GM03348 (cell line): ENCODE data around the gene TAMM41.
"Not testable (repeated sequence)": the region's sequence is repeated elsewhere in the genome, so short reads cannot be mapped to it uniquely, and the experiment has no call there.

Experiments used
- DNase-seq: peaks from one replicate; pipeline ENCODE4 v3.0.0; 2012; ENCODE audit warnings: low spot score

TAMM41 gene, protein sequence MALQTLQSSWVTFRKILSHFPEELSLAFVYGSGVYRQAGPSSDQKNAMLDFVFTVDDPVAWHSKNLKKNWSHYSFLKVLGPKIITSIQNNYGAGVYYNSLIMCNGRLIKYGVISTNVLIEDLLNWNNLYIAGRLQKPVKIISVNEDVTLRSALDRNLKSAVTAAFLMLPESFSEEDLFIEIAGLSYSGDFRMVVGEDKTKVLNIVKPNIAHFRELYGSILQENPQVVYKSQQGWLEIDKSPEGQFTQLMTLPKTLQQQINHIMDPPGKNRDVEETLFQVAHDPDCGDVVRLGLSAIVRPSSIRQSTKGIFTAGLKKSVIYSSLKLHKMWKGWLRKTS

DNA sequence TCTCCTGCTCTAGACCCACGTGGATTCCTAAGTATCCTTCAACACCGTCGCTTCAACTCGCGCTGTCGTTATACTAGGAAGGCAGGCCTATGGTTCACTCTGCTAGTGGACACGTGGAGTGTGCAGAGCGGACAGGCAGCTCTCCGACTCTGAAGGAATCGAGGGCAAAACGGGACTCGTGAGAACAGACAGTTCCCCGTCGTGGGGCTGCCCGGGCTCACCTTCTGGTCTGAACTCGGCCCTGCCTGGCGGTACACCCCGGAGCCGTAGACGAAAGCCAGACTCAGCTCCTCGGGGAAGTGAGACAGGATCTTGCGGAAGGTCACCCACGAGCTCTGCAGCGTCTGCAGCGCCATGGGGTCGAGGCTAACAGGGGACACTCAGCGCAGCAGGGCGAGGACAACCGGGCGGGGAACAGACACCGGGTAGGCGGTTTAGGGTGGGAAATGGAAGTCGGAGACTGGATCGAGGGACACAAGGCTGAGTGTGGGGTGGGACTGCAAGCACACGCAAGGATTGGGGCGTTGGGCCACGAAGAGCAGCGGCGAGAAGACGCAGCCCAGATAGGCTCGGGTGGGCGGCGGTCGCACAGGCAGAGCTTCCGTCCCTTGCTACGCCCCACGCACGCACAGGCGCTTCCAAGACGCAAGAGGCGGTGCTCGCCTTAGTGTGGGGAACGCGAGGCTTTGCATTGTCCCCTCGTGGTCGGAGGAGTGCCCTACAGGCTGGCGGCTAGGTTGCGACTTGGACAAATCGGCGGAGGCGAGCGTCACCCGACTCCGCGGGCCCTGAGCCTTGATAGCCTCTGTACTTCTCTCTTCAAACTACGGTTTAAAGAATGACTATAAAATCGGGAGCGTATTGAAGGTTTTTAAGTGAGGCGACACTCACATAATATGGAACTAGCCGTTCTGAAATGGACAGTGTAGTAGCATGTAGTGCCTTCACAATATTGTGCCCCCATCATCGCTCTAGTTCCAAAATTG lies at the start of gene TAMM41:
TAMM41 (minus strand) TSS at position 605 of the 986 bp plus-strand sequence; CDS start at position 356, 249 bp downstream.
- DNase-seq, result peak; percentile 95

DNA sequence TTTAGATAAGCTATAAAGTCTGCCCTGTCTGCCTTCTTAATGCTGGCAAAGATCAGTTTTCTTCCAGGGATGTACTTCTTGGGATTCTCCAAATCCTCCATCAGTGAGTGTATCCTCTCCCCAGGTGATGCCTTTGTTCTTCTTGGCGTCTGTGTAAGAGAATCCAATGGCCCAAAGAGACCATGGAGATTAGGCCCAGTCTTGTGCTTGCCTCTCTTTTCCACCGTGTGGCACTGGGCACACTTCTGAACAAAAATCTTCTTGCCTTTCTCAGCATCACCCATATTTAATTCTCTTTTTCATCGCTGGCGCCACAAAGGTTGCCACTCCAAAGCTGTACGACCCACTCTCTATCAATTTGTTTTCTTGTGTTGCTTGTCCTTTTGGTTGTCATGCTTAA lies 32.2 kb upstream of the TAMM41 start:
- no peak for DNase-seq

DNA sequence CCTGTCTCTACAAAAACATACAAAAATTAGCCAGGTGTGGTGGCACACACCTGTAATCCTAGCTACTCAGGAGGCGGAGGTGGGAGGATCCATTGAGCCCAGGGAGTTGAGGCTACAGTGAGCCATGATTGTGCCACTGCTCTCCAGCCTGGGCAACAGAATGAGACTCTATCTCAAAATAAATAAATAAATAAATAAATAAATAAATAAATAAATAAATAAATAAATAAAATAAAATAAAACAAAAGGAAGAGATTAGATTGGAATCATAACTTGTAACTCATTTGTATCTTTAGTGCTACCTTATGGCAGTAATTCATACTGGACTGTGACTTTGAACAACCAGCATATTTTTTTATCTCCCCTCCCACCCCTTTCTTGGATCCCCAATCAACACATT lies 28.0 kb upstream of the TAMM41 start:
- DNase-seq, result not testable (repeated sequence)

DNA sequence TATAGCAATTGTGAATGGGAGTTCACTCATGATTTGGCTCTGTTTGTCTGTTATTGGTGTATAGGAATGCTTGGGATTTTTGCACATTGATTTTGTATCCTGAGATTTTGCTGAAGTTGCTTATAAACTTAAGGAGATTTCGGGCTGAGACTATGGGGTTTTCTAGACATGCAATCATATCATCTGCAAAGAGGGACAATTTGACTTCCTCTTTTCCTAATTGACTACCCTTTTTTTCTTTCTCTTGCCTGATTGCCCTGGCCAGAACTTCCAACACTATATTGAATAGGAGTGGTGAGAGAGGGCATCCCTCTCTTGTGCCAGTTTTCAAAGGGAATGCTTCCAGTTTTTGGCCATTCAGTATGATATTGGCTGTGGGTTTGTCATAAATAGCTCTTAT lies 17.1 kb upstream of the TAMM41 start:
- DNase-seq, result not testable (repeated sequence)

DNA sequence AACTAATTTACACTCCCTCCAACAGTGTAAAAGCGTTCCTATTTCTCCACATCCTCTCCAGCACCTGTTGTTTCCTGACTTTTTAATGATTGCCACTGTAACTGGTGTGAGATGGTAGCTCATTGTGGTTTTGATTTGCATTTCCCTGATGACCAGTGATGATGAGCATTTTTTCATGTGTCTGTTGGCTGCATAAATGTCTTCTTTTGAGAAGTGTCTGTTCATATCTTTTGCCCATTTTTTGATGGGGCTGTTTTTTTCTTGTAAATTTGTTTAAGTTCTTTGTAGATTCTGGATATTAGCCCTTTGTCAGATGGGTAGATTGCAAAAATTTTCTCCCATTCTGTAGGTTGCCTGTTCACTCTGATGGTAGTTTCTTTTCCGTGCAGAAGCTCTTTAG lies 15.9 kb upstream of the TAMM41 start:
- not testable (repeated sequence) for DNase-seq

DNA sequence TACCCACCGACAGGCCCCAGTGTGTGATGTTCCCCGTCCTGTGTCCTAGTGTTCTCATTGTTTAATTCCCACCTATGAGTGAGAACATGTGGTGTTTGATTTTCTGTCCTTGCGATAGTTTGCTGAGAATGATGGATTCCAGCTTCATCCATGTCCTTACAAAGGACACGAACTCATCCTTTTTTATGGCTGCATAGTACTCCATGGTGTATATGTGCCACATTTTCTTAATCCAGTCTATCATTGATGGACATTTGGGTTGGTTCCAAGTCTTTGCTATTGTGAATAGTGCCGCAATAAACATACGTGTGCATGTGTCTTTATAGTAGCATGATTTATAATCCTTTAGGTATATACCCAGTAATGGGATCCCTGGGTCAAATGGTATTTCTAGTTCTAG lies 15.5 kb upstream of the TAMM41 start:
- not testable (repeated sequence) for DNase-seq

DNA sequence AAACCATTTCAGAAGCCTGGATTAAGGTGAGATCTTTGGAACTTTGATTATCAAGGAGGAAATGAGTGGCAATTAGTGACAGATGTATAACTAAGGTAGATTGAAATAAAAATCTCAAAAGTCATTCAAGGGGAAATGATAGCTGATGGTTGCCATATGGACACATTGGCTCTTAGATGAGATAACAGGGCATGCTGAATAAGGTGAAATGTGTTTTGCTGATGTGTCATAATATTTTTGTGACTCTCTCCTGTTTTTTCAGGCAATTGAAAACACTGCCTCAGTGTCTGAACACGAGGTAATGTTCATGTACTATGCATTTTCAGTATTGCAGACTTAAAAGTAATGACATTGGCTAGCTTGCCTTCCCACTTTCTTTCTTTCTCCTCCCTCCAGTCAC lies 13.5 kb upstream of the TAMM41 start:
- DNase-seq, result not testable (repeated sequence)

DNA sequence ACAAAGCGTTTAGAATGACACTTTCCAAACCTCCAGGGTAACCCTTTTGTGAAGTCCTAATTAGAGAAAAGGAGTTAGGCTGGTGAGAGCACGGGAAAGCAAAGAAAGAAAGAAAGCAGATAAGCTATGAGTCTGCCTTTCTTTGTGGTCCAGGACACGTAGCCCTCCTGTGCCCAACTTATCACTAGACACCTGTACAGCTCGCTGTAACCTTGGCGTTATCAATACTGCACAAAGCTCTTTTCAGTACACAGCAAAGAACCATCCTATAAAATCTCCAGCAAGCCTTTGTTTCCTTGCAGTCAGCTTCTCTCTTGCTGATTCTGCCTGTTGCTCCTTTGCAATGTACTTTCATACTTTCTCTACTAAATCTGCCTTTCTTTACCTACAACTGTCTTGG lies 6.8 kb upstream of the TAMM41 start:
- DNase-seq, result no peak

DNA sequence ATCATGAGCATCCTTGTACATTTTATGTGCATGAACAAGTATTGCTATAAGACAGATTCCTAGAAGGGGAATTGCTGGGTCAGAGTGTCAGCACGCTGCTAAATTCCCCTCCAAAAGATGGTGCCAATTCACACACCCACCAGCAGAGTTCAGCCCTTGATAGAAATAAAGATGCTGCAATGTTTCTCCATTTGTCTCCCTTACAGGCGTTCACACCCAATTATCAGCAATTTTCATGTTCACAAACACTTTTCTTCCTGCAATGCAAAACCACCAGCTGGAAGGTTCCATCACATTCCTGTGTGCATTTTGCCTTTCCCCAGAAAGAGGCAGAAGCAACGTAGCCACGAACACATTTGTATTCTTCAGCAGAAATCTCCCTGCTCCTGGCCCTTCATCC lies 3.3 kb upstream of the TAMM41 start:
- DNase-seq, result no peak

DNA sequence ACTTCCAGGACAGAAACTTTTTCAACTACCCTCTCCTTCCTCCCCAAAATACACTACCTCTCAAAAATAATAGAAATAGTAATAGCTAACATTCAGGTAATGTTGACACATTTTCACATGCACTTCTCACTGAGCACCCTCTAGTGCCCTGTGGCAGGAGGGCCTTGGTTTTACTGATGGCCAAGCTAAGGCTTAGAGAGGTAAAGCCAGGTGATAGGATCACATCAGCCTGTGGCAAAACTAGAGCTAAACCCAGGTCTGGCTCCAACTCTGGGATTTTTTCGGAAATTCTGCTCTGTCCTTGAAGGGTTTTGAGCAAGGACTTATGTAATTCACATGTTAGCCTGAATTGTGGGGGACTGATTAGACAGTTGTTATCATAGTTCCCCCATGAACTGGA lies 922 bp upstream of the TAMM41 start:
- no peak for DNase-seq

DNA sequence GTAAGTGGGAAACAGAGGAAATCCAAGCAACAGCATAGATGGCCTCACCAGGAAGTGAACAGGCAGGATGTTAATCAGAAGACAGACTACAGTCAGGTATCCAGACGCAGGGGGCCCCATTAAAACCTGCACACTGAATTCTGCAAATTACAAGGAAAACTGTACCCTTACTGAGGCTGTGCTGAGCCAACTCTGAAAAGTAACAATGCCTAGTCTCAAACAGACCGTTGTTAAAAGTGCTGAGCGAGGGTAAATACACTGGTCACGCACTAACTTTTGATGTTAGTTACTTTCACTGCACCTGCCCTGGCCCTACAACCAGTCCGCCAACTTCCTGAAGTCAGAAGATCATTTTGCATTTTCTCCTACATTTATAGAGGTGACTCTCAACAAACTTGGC lies 1.0 kb downstream of the TAMM41 start:
- no peak for DNase-seq

DNA sequence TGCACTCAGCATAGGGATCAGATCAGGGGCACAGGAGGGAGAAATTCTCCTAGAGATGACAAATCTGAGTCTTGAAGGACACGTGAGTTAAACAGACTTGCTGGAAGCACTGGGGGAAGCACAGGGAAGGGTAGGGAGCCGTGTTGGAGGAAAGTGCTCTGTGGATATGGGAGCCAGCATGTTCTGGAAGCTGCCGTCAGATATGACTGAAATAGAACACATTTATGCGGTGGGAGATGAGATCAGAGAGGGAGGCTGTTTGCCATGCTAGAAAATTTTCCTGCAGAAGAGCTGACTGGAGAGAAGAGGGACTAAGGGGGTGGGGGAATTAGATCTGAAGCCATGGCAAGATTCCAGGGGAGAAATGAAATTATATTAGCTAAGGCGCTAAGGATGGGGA lies 1.8 kb downstream of the TAMM41 start:
- no peak for DNase-seq

DNA sequence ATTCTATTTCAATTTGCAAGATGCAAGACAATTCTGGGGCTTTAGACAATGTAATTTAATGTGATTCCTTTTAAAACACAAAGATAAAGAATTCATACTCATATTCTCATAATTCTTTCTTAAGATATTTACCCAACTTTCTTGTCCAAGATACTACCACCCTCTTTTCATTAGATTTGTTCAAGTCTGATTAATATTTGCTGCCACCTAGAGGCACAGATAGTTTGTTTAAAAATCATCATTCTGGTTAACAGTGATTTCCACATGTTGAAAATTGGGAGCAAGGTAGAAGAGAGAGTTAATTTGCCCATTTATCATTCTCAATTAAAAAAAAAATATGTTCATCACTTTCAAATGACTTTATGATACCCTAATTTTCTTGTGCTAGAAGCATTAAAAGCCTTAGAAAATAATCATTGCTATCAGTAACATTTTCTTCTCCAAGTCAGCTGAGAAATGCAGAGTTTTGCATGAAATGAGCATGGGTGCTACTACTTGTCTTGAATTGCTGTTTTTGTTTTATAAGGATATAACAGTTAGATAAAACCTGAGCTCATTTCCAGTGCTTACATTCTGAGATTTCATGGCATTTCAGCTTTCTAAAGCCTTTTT lies 11.6 kb downstream of the TAMM41 start:
- DNase-seq, result peak; percentile 63

DNA sequence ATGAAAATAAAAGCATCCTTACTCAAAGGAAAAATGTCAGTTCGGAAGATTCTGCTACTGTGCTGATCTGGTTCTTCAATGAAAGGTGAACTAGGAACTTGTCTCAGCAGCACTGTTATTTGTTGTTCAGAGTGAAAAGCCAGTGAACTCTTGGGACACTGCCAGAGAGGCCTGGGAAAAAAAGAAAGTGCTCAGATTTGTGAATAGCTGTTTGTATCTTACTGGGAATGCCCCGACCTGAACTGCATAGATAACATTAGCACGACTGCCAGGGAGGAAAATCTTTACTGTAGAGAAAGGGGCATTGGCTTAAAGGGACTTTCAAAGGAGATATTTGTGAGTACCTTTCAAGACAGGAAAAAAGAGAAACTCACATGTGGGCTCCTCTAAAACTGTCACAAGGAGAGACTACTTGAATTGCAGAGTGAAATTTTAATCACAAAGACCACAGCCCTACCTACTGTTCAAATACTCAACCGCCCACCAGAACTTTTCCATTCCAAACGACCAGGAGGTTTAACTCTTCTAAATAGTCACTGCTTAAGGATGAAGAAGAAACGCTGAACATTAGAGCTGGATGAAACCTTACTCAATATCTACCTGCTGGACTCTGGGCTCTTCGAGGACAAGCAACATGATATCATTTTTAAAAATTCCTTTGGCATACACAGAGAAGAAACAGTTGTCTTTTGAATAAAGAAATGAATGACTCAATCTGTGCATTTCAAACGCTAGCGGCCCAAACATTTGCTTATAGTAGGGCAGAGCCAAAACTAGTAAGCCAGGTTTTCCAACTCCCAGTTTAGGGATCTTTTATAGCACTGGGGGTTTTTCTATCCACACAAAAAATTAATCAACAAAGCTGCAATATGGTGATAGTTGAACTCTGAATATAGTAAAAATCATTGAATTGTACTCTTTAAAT lies 13.4 kb downstream of the TAMM41 start:
- DNase-seq, result no peak

DNA sequence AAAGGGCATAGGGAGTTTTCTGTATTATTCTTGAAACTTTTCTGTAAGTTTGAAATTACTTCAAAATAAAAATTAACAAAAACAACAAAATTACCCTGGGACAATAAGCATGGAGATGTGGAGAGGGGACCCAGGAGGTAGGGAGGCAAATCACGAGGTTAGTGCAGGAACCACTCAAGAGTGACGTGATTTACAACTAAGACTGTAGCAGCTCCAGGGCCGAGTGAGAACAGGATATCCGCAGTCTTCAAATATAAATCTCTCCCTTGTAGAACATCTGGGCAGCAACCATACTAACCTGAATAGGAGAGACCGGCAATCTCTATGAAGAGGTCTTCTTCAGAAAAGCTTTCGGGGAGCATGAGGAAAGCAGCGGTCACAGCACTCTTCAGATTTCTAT lies 17.3 kb downstream of the TAMM41 start:
- no peak for DNase-seq

DNA sequence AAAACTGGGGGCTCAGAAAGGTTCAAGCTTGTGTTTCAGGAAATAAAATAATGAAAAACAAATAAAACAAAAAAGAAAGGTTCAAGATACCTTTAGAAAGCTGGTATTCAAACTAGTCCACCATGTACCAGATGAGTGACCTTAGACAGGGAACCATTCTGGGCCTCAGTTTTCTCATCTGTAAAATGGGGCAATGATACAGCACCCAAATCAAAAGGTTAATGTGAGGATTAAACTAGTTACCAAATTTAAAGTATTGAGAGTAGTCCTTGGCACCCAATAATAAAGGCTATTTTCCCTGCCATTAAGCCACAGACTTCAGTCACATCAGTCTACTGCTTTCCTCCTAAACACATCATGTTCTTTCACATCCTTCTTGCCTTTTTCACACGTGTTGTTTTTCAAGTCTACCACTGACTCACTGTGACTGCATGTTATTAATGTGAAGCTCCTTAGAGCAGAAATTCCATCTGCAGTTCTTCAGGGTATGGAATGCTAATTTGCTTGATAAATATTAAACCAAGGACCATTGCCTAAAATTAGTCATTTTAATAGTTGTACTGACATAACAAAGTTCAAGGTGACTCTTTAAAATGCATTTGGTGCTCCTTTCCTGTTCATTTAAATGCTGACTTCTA lies 19.9 kb downstream of the TAMM41 start:
- DNase-seq, result peak; percentile 40

DNA sequence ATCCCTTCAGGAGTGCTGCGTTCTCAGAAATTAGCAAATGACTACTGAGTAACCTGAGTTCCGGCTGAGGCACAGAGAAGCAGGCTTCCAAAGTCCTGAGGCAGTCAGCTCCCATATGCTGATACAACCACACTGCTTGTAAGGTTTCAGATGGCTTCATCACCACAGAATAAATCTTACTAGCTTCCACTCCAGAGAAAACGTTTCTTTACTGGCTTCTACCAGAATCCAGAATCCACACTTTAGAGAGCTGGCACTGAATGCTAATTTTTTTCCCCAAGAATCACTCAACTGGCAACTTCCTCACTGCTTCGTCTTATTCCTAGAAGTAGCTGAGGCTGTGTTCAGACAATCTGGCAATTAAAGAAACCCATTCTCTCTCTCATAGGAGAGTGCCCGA lies 21.4 kb downstream of the TAMM41 start:
- peak; percentile 20 for DNase-seq

DNA sequence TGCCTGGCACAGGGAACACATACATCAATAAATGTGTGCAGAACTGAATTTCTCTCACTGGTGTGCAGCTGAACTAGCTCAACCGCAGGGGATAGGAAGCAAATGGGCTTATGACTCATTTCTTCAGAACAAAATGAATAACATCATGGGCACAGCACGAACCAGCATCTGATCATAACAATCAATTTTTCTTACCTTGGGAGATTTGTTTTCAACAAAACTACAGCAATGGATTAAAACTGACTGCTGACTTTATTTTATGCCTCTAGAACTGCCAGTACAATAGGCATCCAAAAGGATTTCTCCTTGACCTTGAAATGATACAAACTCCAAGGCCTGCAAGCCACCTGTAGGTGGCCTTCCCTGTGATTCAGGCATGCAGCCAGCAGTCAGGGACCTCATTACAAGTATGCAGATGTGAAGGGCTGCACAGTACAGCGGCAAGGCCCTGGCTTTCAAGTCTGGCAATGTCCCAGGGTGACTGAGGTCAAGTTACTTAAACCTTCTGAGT lies 26.1 kb downstream of the TAMM41 start:
- peak; percentile 47 for DNase-seq

DNA sequence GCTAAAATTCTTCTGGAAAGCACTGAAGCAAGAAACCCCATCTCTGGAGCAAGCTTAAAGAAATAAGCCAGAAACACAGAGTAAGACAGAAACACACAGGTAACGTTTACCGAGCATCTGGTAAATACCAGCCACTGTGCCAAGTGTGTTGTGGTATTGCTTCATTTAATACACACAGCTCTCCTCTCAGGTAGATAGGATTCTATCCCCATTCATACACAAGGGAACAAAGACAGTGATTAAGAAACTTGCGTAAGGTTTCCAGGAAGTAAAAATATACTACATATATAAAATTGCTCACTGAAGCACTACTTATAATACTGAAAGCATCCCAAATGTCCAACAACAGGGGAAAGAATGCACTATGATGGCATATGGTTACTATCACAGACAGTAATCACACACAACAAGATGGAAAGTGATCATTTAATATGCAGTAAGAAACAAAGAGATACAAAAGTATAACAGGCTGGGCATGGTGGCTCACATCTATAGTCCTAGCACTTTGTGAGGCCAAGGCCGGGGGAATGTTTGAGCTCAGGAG lies 27.5 kb downstream of the TAMM41 start:
- no peak for DNase-seq

DNA sequence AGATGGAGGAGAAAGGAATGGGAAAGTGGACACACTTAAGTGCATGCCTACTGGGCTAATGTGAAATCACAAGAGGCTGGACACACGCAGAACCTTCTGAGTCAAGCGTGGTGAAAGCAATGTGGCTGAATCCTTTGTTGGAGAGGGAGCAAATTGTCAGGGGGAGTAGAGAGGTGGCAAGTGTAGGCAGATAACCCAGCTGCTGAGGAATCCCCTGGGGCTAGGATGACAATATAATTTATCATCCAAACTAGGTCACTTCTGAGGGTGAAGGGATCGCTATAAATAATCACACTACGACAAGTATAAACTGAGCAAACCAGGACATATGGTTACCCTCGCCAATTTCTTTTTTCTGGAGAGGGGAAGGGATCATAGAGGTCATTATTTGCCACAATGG lies 28.7 kb downstream of the TAMM41 start:
- no peak for DNase-seq

DNA sequence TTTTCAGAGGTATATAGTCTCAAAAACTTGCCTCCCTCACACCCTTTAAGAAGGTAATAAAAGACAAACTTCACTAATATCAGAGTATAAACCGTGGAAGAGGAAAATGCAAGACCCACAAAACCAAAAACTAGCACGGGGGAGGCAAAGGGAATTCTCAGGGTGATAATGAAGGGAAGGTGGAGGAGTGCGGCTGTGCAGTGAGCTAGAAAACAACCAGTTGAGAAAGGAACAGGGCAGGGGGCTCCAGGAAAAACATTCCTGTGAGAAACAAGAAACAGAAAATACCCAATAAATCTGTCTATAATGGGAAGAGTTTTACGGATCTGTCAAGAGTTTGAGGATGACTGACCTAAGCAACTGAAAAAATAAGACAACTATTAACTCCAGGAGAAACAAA lies 31.6 kb downstream of the TAMM41 start:
- no peak for DNase-seq
